Left forelimb (tissue), 1 donor: ENCODE measurements around the gene AGT.

ENCODE experiments used
- DNase-seq: peaks from one replicate; pipeline ENCODE4 v3.0.0-alpha.2; 2018; ENCODE audit warnings: low spot score

AGT gene

DNA sequence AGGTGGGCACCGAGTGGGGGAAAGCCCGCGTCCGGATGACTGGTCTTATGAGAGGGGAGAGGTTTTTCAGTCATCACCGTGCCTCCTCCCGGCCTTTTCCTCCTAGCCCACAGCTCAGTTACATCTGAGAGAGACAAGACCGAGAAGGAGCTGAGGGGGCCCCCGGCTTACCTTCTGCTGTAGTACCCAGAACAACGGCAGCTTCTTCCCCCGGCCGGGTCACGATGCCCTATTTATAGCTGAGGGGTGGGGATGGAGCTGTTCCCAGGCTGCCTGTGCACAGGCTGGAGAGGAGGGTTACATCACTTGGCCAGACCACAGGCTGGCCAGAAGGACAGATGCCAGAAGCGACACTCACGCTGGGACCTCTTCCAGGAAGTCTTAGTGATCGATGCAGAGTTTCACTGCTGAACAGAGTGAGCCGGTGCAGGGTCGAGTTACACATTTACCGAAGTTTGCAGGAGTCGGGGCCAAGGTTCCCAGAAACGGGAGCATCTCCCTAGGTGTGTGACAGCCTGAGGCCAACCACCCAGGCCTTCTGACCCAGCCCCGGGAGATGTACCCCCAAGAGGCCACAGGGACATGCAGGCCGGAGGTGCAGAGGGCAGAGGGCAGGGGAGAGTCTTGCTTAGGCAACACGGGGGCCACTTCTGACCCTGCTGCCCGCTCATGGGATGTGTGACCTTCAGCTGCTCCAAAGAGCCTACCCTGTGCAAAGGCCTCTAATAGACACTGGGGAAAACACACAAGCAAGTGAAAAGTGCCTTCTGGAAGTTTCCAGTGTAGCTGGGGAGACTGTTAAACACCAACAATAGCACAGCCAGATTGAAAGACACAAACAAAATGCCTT lies at the start of gene AGT:
TSS of gene AGT (minus strand) at position 208 of the 850 bp plus-strand sequence. CDS start 3,299 bp downstream, outside the sequence.
- peak; percentile 85 for DNase-seq

DNA sequence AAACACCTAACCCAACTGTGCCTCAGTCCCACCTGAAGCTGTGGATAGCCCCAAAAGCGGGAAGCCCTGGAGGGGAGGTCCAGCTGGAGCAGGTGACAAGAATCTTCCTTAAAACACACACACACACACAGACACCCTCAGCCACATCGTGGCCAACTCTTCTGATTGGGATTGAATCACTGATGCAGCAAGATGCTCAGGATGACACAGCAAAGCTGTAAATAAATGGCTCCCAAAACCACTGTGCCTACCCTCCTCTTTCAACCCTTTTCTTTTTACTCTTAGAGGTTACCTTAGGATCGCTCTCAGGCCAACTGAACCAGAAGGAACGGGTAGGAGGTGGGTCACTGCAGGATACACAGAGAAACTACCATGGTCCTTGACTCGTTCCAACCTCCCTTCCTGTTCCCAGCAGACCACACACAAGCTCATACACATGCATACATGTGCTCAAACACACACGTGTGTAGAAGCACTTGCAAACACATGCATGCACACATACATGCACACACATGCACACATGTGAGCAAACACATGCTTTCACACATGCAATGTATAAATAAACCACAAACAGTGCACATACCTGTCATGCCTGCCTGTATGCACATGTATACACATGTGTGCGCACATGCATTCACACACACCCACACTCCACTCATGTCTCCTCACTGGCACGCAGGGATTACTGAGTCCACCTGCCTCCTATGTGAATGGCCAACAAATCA lies 47.7 kb upstream of the AGT start:
- DNase-seq, result no peak

- no peak for DNase-seq
Observed at GRCh38 chr1:230760360-230760827, 46.5 kb upstream of the AGT start.

DNA sequence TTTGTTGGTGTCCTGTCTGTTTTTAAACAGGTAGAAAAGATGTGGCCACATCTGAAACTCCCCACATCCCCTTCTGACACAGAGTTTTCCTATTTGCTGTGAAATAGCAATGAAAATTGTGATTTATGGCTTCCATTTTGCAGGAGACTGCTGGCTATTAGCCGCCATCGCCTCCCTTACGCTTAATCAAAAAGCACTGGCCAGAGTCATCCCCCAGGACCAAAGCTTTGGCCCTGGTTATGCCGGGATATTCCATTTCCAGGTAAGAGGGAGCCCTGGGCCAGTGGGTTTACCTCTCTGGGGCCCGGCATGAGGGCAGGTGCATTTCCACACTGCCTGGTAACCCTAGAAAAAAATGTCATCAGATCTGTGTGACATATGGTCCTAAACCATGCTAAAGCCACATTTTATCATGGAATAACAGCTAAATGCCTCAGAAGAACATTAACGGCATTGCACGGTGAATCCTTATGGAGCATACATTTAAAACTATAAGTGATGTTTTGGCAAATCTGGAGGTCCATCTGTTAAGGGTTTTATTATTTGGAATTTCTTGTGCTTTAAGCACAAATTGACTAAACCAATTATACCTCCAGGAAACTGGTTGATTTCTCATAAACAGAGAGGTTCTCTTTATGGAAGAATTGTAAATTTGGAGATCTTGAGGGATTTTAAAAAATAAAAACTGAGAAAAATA lies 45.6 kb upstream of the AGT start:
- DNase-seq, result no peak

GRCh38 chr1:230758709-230759368 lies 44.9 kb upstream of the AGT start:
- no peak for DNase-seq

DNA sequence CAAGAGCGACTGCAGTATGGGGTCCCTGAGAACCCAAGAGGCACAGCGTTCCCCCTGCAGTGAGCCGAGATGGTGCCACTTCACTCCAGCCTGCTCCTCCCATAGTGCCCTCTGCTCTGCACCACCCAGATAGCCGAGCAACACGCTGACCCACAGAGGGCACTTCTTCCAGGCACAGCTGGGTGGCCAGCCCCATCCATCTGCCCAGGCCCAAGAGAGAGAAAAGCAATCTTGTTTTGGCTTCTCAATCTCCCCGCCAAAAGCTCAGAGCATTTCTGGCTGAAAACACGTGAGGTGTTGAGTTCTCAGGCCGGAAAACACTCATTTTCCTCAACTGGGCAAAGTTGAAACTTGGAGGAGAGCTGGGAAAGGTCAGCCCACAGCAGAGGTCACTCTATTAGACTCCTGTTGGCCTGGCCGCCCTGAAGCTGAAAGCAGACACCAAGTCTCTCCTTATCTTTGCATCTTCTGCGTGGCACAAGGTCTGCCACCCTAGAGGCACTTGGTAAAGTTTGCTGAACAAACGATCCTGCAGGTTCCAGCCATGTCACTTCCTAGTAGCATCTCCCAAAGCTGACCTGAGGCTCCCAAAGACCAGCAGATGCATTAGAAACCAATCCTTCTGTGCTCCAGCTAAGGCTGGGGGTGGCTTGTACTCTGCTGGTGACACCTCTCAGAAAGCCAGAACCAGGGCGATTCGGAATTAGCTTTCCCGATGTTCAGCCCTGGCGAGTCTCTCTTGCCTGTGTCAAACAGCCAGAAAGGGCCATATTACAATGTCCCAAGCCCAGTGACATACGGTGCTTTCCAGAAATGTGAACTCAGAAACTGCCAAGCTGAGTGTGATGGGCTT lies 44.2 kb upstream of the AGT start:
- DNase-seq, result no peak

DNA sequence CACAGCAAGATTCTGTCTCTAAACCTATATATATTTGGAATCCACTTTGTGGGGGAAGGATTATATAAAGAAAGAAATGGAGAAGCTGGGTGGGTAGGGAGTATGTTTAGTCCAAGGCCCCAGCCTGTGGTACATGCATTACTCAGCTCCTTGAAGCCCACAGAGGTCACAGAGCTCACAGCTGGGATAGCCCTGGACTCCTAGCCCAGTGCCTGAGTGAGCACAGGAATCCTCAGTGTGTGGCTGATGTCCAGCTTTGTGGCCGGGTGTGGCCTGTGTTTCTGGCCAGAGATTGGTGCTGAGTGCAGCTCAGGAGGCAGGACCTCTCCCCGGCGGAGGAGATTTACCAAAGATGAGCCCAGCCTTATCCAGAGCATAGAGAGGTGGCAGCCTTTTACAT lies 40.9 kb upstream of the AGT start:
- DNase-seq, result no peak

DNA sequence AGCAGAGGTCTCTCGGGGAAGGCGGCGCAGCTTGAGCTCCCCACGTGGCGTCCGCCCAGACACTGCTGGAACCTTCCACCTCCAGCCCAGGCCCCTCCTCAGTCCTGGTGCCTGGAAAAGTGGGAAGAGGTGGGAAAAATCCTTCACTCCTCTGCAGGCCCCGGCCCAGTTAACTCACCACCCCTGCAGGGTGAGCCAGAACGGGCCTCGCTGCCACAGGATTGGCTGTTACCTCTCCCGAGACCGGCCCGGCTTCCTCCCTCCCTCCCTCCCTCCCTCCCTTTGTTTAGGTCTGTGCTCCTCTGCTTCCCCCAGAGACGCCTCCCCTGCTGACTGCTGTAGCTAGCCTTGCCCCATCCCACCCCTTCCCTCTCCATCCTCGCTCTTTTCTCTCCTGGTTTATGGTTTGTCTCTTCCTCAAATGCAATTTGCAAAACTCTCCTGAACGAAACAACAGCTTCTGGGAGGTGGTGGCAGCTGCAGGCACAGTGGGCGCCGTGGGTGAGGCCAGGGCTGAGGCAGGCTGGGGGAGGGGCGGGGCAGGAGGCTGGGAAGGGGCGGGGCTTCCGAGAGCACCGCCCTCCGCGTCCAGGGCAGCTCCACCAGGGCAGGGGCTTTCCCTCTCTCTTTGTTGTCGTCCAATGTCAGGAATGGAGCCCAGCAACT lies 39.8 kb upstream of the AGT start:
- no peak for DNase-seq

GRCh38 chr1:230753191-230753585 lies 39.3 kb upstream of the AGT start:
- DNase-seq, result no peak

GRCh38 chr1:230752407-230752806 lies 38.5 kb upstream of the AGT start:
- no peak for DNase-seq

DNA sequence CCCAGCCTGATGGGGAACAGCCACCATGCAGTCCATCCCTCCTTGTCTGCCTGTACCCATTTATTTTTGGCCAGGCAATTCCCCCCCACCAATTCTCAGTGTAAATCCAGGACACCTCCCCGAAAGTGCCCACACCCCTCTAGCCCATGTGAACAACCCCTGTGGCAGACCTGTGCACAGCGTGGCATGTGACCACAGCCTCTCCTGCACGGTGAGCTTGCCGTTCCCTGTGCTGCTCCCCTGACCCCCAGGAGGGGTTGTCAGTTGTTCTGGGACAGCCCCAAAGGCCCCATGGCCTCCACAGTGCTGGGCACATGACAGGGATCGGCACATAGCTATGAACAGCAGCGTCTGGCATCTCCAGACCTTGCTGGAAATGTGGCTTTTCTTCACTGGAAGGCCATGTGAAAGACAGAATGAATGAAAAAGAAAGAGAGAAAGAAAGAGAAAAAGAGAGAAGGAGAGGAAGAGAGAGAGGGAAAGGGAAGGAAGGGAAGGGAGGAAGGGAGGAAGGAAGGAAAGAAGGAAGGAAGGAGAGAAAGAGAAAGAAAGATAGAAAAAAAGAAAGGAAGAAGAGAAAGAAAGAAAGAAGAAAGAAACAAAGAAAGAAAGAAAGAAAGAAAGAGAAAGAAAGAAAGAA lies 37.2 kb upstream of the AGT start:
- no peak for DNase-seq

- DNase-seq, result no peak
Observed at GRCh38 chr1:230750576-230750975, 36.7 kb upstream of the AGT start.

- DNase-seq, result no peak
Observed at GRCh38 chr1:230749635-230750034, 35.7 kb upstream of the AGT start.

- DNase-seq, result no peak
Observed at GRCh38 chr1:230749150-230749549, 35.2 kb upstream of the AGT start.

GRCh38 chr1:230747890-230748800 lies 34.2 kb upstream of the AGT start:
- DNase-seq, result no peak

GRCh38 chr1:230747127-230747730 lies 33.3 kb upstream of the AGT start, which contains the start of gene CAPN9:
Gene CAPN9 (plus strand): TSS chr1:230747388. CDS start chr1:230747497, 109 bp downstream.
- no peak for DNase-seq

- DNase-seq, result no peak
Observed at GRCh38 chr1:230746617-230747016, 32.7 kb upstream of the AGT start.

- no peak for DNase-seq
Observed at GRCh38 chr1:230745071-230745470, 31.1 kb upstream of the AGT start.
